Measurements from ENCODE around the gene SPTLC2.

Gene SPTLC2

GRCh38 chr14:77622366-77622961 lies 6.0 kb upstream of the SPTLC2 start:
- no peak for TF ChIP-seq CTCF (conservative IDR thresholded peaks at IDR 0.05; ENCODE audit: low read depth, low read length)
- no peak overlapping the region for H3K4me3 ChIP-seq (ENCODE audit: low read depth, low read length)
- DNase-seq (ENCODE audit: low read depth): no peak

GRCh38 chr14:77620222-77620870 lies 3.9 kb upstream of the SPTLC2 start:
- no peak overlapping the region for H3K4me3 ChIP-seq (ENCODE audit: low read depth, low read length)
- no peak for DNase-seq (ENCODE audit: low read depth)
- no peak for TF ChIP-seq CTCF (conservative IDR thresholded peaks at IDR 0.05; ENCODE audit: low read depth, low read length)

DNA sequence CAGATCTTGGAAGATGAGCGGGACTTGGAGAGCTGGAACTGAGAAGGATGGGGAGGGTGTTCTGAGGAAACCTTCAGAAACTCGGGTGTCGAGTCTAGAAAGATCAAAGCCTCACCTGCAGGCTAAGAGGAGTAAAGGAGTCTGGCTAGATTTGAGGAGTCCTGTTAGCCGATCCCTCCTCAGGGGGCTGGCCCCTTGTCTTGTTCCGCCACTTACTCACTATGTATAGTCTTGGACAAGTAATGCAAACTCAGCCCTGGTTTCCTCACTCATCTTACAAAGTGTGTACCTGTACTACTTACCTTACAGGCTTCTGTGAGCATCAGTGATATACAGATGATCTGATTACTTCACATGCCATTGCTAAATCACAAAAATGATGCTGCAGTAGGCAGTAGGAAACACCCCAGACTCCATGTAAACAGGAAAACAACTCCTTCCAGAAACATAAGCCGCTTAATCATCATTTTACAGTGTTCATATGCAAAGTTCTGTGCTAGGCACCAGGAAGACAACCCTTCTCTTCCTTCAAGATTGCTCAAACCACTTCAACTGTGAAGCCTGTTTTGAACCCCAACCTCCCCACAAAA lies 2.0 kb upstream of the SPTLC2 start:
- TF ChIP-seq CTCF (conservative IDR thresholded peaks at IDR 0.05; ENCODE audit: low read depth, low read length): no peak
- no peak overlapping the region for H3K4me3 ChIP-seq (ENCODE audit: low read depth, low read length)
- no peak for DNase-seq (ENCODE audit: low read depth)

- H3K4me3 ChIP-seq (ENCODE audit: low read depth, low read length): peak overlapping the region; percentile 93
- no peak for TF ChIP-seq CTCF (conservative IDR thresholded peaks at IDR 0.05; ENCODE audit: low read depth, low read length)
- DNase-seq (ENCODE audit: low read depth): no peak
Observed at GRCh38 chr14:77616133-77616453, 344 bp downstream of the SPTLC2 start.

- TF ChIP-seq CTCF (conservative IDR thresholded peaks at IDR 0.05; ENCODE audit: low read depth, low read length): no peak
- DNase-seq (ENCODE audit: low read depth): peak; percentile 14
- H3K4me3 ChIP-seq (ENCODE audit: low read depth, low read length): peak overlapping the region; percentile 93
Observed at GRCh38 chr14:77615361-77616132, 890 bp downstream of the SPTLC2 start.

- no peak overlapping the region for H3K4me3 ChIP-seq (ENCODE audit: low read depth, low read length)
- no peak for DNase-seq (ENCODE audit: low read depth)
- no peak for TF ChIP-seq CTCF (conservative IDR thresholded peaks at IDR 0.05; ENCODE audit: low read depth, low read length)
Observed at GRCh38 chr14:77613201-77613600, 3.2 kb downstream of the SPTLC2 start.
